ENCODE results near the gene WDR12.
"Not testable (repeated sequence)": the region's sequence is repeated elsewhere in the genome, so short reads cannot be mapped to it uniquely, and the experiment has no call there.

Gene WDR12

DNA sequence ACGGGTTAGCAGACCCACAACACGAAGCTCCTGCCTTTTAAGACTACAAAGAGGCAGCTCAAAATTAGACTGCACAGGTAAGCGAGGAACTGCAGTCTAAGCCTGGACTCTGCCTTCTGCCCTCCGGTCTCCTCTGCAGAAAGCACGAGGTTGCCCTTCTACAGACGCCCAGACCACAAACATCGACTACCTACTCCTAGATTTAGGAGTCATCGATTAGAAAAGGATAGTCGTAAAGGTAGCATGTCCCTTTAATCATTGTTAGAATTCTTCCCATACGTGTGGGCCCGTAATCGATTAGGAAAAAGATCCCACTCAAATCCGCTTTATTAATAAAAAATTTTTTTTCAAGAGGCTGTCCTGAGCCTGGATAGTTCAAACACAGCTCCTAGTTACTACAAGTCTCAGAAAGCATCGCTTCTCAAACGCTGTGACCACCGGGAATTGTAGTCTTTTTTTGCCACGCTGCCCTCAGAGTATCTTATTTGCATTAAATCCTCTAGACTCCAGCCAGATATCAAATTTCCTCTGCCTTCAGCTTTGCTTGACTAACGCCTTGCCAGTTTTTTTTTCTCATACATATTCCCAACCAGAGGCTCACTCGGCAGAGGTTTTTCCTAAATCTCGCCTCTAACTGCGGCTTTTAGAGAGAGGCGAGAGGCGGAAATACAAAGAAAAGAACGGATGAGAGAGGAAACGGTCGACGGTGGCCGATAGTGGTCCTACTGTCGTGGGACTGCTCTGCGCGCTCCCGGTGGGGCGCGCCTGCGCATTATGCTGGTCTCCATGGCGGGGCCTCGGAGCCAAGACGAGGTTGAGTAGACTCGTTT is at the start of gene WDR12, which contains the start of gene CARF:
WDR12 (minus strand) TSS at position 162 of the 830 bp plus-strand sequence. CDS start 197 bp downstream, outside the sequence.
CARF (plus strand) TSS at position 764 of the 830 bp plus-strand sequence. CDS start 29,628 bp downstream, outside the sequence.
- peak; percentile 80 for DNase-seq (ENCODE audit: low read depth)
- no peak for TF ChIP-seq CTCF (IDR thresholded peaks at IDR 0.05; ENCODE audit: low read depth, low read length, missing control alignments)
- H3K4me3 ChIP-seq (ENCODE audit: low read depth, low read length): peak within 1 kb of the TSS; percentile 98

GRCh38 chr2:202960524-202960923 is 49.1 kb upstream of the WDR12 start:
- no peak overlapping the region for H3K4me3 ChIP-seq (ENCODE audit: low read depth, low read length)
- DNase-seq (ENCODE audit: low read depth): no peak
- no peak for TF ChIP-seq CTCF (IDR thresholded peaks at IDR 0.05; ENCODE audit: low read depth, low read length, missing control alignments)

DNA sequence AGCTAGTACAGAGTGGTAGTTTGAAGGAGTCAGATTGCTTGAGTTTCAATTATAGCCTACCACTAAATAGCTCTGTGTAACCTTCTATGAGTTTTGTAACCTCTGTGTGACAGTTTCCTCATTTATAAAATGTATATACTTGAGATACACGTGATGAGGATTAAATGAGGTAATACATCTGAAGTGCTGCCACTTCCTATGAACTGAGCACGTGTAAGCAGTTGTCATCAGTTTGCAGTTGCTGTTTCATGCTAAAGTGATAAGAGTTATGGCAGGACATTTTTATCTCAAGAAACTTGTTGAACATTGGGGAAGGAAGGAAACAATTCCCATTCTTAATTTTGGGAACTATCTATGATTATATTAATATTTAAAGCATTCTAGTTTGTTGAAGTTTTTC is 39.1 kb upstream of the WDR12 start:
- TF ChIP-seq CTCF (IDR thresholded peaks at IDR 0.05; ENCODE audit: low read depth, low read length, missing control alignments): no peak
- no peak overlapping the region for H3K4me3 ChIP-seq (ENCODE audit: low read depth, low read length)
- no peak for DNase-seq (ENCODE audit: low read depth)

DNA sequence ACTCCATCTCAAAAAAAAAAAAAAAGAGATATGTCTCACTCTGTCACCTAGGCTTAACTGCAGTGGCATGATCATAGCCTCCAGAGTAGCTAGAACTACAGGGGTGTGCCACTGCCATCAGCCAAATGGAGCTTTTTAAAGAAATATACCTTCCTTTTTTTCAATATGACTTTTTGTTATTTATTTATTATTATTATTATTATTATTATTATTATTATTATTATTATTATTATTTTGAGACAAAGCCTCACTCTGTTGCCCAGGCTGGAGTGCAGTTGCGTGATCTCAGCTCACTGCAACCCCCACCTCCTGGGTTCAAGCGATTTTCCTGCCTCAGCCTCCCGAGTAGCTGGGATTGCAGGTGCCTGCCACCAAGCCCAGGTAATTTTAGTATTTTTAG is 37.9 kb upstream of the WDR12 start:
- not testable (repeated sequence) for DNase-seq (ENCODE audit: low read depth); H3K4me3 ChIP-seq (ENCODE audit: low read depth, low read length)

- TF ChIP-seq CTCF (IDR thresholded peaks at IDR 0.05; ENCODE audit: low read depth, low read length, missing control alignments): no peak
- H3K4me3 ChIP-seq (ENCODE audit: low read depth, low read length): no peak overlapping the region
- DNase-seq (ENCODE audit: low read depth): no peak
These were observed 34.0 kb upstream of the WDR12 start for GRCh38 chr2:202945497-202945896.

- DNase-seq (ENCODE audit: low read depth): no peak
- no peak for TF ChIP-seq CTCF (IDR thresholded peaks at IDR 0.05; ENCODE audit: low read depth, low read length, missing control alignments)
- no peak overlapping the region for H3K4me3 ChIP-seq (ENCODE audit: low read depth, low read length)
These were observed 33.3 kb upstream of the WDR12 start for GRCh38 chr2:202944816-202945215.

GRCh38 chr2:202944408-202944807 is 32.9 kb upstream of the WDR12 start:
- TF ChIP-seq CTCF (IDR thresholded peaks at IDR 0.05; ENCODE audit: low read depth, low read length, missing control alignments): no peak
- DNase-seq (ENCODE audit: low read depth): no peak
- no peak overlapping the region for H3K4me3 ChIP-seq (ENCODE audit: low read depth, low read length)
